Measurements from ENCODE around the gene FCN3. TPM values are rescaled to one million over a fixed set of nuclear protein-coding genes. Genes with fewer than 3 reads are reported as not detected.
A peak's percentile ranks its signal among the peaks of the same experiment; 100 is the strongest.

Gene FCN3
- total and polyA plus RNA-seq, 9 of the 15 experiments (the other 6 are each of a cell fraction or from before 2014, with no cell fraction given): 0.49 TPM; not detected in 8

DNA sequence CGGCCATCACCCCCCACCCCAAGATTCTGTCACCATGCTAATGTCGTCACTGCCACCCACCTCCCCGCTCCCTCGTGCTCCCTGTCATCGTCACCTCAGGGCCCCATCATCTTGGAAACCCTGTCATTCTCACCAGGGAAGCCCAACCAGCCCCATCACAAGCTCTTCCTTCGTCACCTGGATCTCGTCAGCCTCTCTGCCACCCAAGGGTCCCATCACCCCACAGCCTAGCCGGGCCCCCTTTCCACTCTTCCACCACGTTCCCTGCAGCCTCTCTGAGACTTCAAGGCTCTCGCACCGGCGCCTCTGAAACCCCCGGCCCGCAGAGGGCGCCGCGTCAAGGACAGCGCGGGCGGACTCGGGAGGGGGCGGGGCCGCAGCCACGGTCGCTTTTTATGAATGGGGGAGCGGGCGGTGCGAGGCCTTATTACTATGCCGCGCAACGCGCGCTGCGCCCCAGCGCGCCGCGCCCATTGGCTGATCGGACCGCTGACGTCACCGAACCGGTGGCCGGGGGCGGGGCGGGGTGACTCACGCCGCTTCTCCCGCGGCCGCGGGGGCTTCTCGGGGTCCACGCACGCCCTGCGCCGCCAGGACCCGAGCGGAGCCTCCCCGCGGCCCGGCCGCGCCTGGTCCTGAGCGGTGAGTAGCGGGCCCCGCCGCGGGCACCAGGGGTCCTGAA, 17.6 kb upstream of the FCN3 start, which contains the start of gene GPR3 (continued):
- peak; percentile 20 for TF ChIP-seq NEUROD1 (IDR thresholded peaks at IDR 0.05; ENCODE audit: borderline replicate concordance, low read depth, low read length, partially characterized antibody)
- TF ChIP-seq CC2D1A (IDR thresholded peaks at IDR 0.05): peak; percentile 36; the same call in 1 of the 2 replicates
- peak; percentile 76 for TF ChIP-seq LARP7 (IDR thresholded peaks at IDR 0.05)
- peak; percentile 92 for TF ChIP-seq ZNF316 (IDR thresholded peaks at IDR 0.05)
- 0 out of 2 replicates have a peak, but pooled peaks have one; percentile 23 for TF ChIP-seq TARDBP (IDR thresholded peaks at IDR 0.05)
- TF ChIP-seq TCFL5 (CRISPR knock-in tag; conservative IDR thresholded peaks at IDR 0.05): no peak
- TF ChIP-seq CTCFL (IDR thresholded peaks at IDR 0.05; ENCODE audit: borderline replicate concordance, insufficient read depth, low read depth, low read length, poor library complexity, severe bottlenecking): peak; percentile 98
- TF ChIP-seq KLF13 (tag; IDR thresholded peaks at IDR 0.05; ENCODE audit: borderline replicate concordance, low read depth): peak; percentile 92
- peak; percentile 32; the same call in 1 of the 2 replicates for TF ChIP-seq MTA2 (IDR thresholded peaks at IDR 0.05; ENCODE audit: low read depth)
- no peak for TF ChIP-seq ZNF146 (CRISPR knock-in tag; IDR thresholded peaks at IDR 0.05; ENCODE audit: unreplicated experiment)
- TF ChIP-seq SMARCE1 (IDR thresholded peaks at IDR 0.05): 0 out of 2 replicates have a peak, but pooled peaks have one; percentile 25
- TF ChIP-seq MITF (IDR thresholded peaks at IDR 0.05): no peak
- TF ChIP-seq ATF7 (IDR thresholded peaks at IDR 0.05): peak; percentile 99
- no peak for TF ChIP-seq HMG20A (CRISPR knock-in tag; conservative IDR thresholded peaks at IDR 0.05)
- TF ChIP-seq PYGO2 (tag; IDR thresholded peaks at IDR 0.05): no peak
- 0 out of 2 replicates have a peak, but pooled peaks have one; percentile 30 for TF ChIP-seq DNMT1 (IDR thresholded peaks at IDR 0.05)
- peak; percentile 43; the same call in 1 of the 2 replicates for TF ChIP-seq REST (IDR thresholded peaks at IDR 0.05; ENCODE audit: borderline replicate concordance)
- TF ChIP-seq REST (CRISPR knock-in tag; IDR thresholded peaks at IDR 0.05; ENCODE audit: low read depth): no peak
